GM18873 (cell line): Measurements from ENCODE around the gene GNPNAT1.

Experiments
- ATAC-seq: cut with Tn5 transposase; IDR thresholded peaks from one replicate; pipeline ENCODE4 v1.9.1; 2021; ENCODE audit warnings: mild to moderate bottlenecking, moderate library complexity, moderate number of reproducible peaks; ENCODE audit not compliant: unreplicated experiment, low FRiP score

Gene GNPNAT1

DNA sequence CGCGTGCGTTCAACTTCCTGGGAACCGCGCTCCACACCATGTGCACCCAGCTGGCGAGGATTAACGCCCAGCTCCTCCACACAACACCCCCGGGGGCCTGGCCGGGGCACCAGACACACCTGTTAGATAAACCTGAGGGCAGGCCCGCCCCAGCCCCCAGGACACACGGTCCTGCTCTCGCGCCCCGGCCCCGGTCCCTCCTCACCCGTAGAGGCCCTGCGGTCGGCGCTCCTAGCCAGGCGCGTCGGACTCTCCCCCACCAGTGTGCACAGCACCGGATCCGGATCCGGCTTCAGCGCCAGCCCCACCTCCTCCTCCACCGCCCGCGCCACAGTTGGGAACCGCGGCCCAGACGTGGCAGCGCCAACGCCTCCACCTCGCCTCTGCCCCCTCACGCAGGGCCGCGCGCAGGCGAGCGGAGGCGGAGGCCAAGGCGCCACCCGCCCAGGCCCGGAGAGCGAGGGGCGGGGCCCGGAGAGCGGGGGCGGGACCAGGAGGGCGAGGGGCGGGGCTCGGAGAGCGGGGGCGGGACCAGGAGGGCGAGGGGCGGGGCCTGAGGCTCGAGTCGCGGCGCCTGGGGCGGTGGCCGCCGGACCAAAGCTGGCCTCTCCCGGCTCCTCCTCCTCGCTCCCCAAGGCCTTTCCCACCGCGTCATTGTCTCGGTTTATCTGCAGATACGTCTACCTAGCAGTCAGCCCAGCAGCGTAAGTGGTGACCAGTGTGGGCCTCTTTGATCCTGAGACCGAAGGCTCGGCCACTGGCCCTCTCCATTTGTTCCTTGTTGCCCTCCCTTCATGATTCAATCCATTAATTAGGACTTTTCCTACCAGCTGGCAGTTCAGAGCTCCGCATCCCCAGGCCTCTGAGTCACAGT, at the start of gene GNPNAT1:
Gene GNPNAT1, minus strand, starts transcription at position 385 of the 874 bp plus-strand sequence. CDS start 6,957 bp downstream, outside the sequence.
- peak; percentile 74 for ATAC-seq

GRCh38 chr14:52840877-52841276, 49.5 kb upstream of the GNPNAT1 start:
- ATAC-seq, result no peak

DNA sequence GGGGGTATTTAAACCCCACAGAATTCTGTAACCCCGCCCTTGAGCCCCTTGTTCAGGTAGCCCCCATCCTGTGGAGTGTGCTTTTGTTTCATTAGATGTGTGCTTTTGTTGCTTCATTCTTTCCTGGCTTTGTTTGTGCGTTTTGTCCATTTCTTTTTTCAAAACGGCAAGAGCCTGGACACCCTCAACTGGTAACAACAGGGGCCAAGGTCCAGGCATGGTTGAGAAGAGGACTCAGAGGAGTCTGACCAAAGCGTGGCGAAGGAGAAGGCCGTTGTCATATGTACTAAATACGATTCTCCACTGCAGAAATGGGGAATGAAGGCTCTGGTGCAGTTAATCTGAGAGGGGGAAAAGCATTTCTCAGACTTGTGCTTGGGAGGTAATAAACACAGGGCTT, 46.0 kb upstream of the GNPNAT1 start:
- no peak for ATAC-seq

- ATAC-seq, result no peak
Observed at GRCh38 chr14:52836063-52836462, 44.7 kb upstream of the GNPNAT1 start.

GRCh38 chr14:52835122-52835903, 43.9 kb upstream of the GNPNAT1 start:
- no peak for ATAC-seq

DNA sequence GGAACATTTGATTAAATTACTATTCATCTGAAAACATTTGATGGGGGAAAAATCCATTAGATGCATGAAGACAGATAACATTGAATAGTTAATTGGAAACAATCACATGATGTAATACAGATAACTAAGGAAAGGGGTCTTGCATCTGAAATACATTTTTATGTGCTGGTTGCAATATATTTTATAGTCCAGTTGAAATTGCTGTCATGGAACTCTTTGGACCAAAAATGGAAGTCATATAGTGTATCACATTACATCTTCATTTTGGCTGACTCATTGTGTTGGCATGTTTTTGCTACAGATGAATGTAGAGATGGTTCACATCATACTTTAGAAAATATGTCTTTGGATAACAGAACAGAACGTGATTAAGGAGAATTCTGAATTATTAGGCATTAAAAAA, 43.0 kb upstream of the GNPNAT1 start:
- no peak for ATAC-seq

GRCh38 chr14:52833891-52834290, 42.5 kb upstream of the GNPNAT1 start:
- ATAC-seq, result no peak

GRCh38 chr14:52829527-52830185, 38.2 kb upstream of the GNPNAT1 start:
- no peak for ATAC-seq

- no peak for ATAC-seq
Observed at GRCh38 chr14:52827426-52827825, 36.0 kb upstream of the GNPNAT1 start.

- ATAC-seq, result no peak
Observed at GRCh38 chr14:52825085-52825484, 33.7 kb upstream of the GNPNAT1 start.

- ATAC-seq, result no peak
Observed at GRCh38 chr14:52824462-52824861, 33.1 kb upstream of the GNPNAT1 start.

- no peak for ATAC-seq
Observed at GRCh38 chr14:52821805-52822250, 30.4 kb upstream of the GNPNAT1 start.

GRCh38 chr14:52808101-52808500, 16.7 kb upstream of the GNPNAT1 start:
- ATAC-seq, result no peak

DNA sequence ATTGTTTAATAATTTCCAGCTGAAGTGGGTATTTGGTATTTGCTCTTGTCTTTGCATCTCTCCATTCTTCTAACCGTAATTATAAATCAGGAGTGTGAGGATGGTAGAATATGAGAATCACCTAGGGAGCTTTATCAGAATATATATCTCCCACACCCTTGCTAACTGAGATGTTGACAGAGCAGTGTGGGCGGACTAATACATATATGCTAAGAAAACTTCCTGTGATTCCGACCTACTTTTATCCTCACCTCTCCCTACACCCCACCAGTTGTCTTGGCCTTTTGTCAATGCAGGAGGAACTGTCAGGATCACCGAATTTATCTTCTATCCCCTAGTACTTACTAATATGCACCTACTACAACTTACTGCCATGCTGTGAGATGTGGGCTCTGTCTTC, 14.7 kb upstream of the GNPNAT1 start:
- no peak for ATAC-seq

- ATAC-seq, result no peak
Observed at GRCh38 chr14:52802597-52802996, 11.2 kb upstream of the GNPNAT1 start.

- no peak for ATAC-seq
Observed at GRCh38 chr14:52801014-52801712, 9.8 kb upstream of the GNPNAT1 start.

- no peak for ATAC-seq
Observed at GRCh38 chr14:52798826-52799225, 7.4 kb upstream of the GNPNAT1 start.

GRCh38 chr14:52797653-52798052, 6.2 kb upstream of the GNPNAT1 start:
- no peak for ATAC-seq

DNA sequence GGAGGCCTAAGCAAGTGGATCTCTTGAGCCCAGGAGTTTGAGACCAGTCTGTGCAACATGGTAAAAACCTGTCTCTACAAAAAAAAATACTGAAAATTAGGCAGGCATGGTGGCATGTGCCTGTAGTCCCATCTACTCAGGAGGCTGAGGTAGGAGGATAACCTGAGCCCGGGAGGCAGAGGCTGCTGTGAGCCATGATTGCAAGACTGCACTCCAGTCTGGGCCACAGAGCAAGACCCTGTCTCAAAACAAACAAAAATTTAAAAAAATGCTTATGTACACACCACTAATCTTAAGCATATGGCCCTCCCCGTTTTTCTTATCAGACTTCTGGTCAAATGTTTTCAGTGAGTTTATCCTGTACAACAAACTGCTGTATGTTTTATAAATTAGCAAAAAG, 1.7 kb upstream of the GNPNAT1 start:
- ATAC-seq, result no peak

DNA sequence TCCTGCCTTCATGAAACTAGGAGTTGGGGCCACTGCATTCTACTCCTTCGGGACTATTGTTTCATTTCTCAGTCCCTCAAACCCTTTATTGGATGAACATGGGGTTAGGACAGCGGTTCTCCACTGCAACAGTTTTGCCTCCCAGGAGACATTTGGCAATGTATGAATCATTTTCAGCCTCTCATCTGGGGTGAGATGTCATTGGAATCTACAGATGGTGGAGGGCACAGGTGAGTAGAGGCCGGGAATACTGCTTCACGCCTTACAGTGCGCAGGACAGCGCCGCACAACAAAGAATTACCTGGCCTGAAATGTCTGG, 649 bp upstream of the GNPNAT1 start:
- ATAC-seq, result no peak
